Colonic mucosa (tissue), 4 donors: ENCODE data around the gene POU6F2. TPM values are rescaled to one million over a fixed set of nuclear protein-coding genes. Genes with fewer than 3 reads are reported as not detected.
"Not testable (repeated sequence)": the region's sequence is repeated elsewhere in the genome, so short reads cannot be mapped to it uniquely, and the experiment has no call there.

Experiments used
- DNase-seq: peaks from one replicate; pipeline ENCODE4 v3.0.0-alpha.2; 2020
- H3K27ac ChIP-seq: fragments of 200-600 bp; one replicate; pipeline ENCODE4 v1.8.0; 2021
- H3K27me3 ChIP-seq: fragments of 200-600 bp; one replicate; pipeline ENCODE4 v1.8.0; 2021
- H3K36me3 ChIP-seq: fragments of 200-600 bp; one replicate; pipeline ENCODE4 v1.8.0; 2021
- H3K4me1 ChIP-seq: fragments of 200-600 bp; one replicate; pipeline ENCODE4 v1.8.0; 2021; ENCODE audit warnings: mild to moderate bottlenecking
- H3K4me3 ChIP-seq: fragments of 200-600 bp; one replicate; pipeline ENCODE4 v1.8.0; 2021
- H3K9ac ChIP-seq, 2 donors: one replicate each; pipeline ENCODE4 v1.7.0; 2013; ENCODE audit warnings: control low read depth in 2 of 2, low read depth in 2 of 2, low read length in 2 of 2
- H3K9me3 ChIP-seq: fragments of 200-600 bp; one replicate; pipeline ENCODE4 v1.8.0; 2021
- intact Hi-C: fragments of 100-400 bp; cut with DNase I; formaldehyde crosslinking; loops from one replicate; pipeline ENCODE4 v1.14.1; 2022
- total RNA-seq, 2 donors: library from RNA; stranded (reverse); fragmentation: NEBNext Ultra II Directional in 1 of 2; extraction: Animal tissue kit (Norgen Biotek cat#: 25700) in 1 of 2; gene quantifications; one replicate each; pipeline ENCODE4 v1.2.1, GENCODE V29; 2021
- TF ChIP-seq, protein P1 (sequence below): fragments of 200-600 bp; IDR thresholded peaks from one replicate; pipeline ENCODE4 v1.8.0; 2022; ENCODE audit warnings: antibody characterized with exemption, mild to moderate bottlenecking
- donor health status: healthy.
- donor health status: DM: no; HTN: no; CAD: no.
- donor health status: DM: no; HTN: no; CAD: no.

POU6F2 gene
- total RNA-seq, 2 donors from 2014 or later, result 1.3 TPM; not detected in 1

- no peaks in the 10 kb centered on the region for H3K27me3 ChIP-seq
- no peak overlapping the region for H3K27ac ChIP-seq
- no peaks in the 10 kb centered on the region for H3K9me3 ChIP-seq
- H3K4me3 ChIP-seq, result no peak overlapping the region
- no peaks in the 10 kb centered on the region for H3K4me1 ChIP-seq
- intact Hi-C loops, result no loop called here
- H3K36me3 ChIP-seq, result no peaks in the 10 kb centered on the region
- TF ChIP-seq, protein P1, sequence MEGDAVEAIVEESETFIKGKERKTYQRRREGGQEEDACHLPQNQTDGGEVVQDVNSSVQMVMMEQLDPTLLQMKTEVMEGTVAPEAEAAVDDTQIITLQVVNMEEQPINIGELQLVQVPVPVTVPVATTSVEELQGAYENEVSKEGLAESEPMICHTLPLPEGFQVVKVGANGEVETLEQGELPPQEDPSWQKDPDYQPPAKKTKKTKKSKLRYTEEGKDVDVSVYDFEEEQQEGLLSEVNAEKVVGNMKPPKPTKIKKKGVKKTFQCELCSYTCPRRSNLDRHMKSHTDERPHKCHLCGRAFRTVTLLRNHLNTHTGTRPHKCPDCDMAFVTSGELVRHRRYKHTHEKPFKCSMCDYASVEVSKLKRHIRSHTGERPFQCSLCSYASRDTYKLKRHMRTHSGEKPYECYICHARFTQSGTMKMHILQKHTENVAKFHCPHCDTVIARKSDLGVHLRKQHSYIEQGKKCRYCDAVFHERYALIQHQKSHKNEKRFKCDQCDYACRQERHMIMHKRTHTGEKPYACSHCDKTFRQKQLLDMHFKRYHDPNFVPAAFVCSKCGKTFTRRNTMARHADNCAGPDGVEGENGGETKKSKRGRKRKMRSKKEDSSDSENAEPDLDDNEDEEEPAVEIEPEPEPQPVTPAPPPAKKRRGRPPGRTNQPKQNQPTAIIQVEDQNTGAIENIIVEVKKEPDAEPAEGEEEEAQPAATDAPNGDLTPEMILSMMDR, result no peak
- H3K9ac ChIP-seq, result no peak overlapping the region
- DNase-seq, result no peak
Observed at GRCh38 chr7:39184391-39184790, 206.7 kb downstream of the POU6F2 start.

DNA sequence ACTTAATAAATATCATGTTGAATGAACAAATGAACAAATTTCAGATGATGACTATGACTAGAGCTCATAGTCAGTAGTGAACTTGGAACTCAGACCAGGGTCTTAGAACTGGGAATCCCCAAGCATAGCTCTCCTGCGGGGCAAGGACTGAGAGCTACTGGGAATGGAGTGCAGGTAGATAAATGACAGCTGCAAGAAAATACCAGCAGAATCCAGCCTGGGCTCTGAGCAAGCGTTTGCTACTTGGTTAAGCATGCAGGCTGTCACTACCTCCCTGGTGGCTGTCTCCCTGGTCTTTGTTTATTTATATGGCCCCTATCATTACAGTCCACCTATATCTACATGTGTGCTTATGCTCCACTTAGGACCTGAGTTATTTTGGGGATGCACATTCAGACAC lies 208.4 kb downstream of the POU6F2 start:
- DNase-seq, result no peak
- Histone ChIP-seq H3K4me1 (no peaks in the 10 kb centered on the region), H3K36me3 (no peaks in the 10 kb centered on the region), H3K9ac (no peak overlapping the region), H3K27me3 (no peaks in the 10 kb centered on the region), H3K9me3 (no peaks in the 10 kb centered on the region), H3K27ac (no peak overlapping the region), H3K4me3 (no peak overlapping the region)
- intact Hi-C loops, result no loop called here
- TF ChIP-seq, protein P1, result no peak

DNA sequence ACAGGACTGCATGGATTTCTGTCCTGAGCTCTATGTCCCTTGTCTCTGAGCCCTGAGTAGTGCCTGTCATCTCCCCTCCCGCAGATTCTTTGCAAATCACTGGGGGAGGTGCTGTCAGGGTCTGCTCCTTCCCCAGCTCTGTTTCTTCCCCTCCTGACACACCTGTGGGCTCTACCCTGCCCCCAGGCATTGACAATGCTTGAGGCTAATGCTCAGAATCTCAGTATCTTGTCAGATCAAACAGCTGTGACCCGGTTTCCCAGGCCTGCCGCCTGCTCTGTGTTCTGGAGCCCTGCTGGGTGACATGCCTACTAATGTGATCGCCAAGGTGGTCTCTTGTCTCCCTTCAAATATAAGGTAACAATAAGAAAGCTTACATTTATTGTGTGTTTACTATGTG lies 209.0 kb downstream of the POU6F2 start:
- no peaks in the 10 kb centered on the region for H3K9me3 ChIP-seq
- H3K4me1 ChIP-seq, result no peaks in the 10 kb centered on the region
- no peak overlapping the region for H3K27ac ChIP-seq
- H3K36me3 ChIP-seq, result no peaks in the 10 kb centered on the region
- no peak overlapping the region for H3K9ac ChIP-seq
- TF ChIP-seq, protein P1, result no peak
- no peak for DNase-seq
- intact Hi-C loops, result no loop called here
- H3K4me3 ChIP-seq, result no peak overlapping the region
- no peaks in the 10 kb centered on the region for H3K27me3 ChIP-seq

DNA sequence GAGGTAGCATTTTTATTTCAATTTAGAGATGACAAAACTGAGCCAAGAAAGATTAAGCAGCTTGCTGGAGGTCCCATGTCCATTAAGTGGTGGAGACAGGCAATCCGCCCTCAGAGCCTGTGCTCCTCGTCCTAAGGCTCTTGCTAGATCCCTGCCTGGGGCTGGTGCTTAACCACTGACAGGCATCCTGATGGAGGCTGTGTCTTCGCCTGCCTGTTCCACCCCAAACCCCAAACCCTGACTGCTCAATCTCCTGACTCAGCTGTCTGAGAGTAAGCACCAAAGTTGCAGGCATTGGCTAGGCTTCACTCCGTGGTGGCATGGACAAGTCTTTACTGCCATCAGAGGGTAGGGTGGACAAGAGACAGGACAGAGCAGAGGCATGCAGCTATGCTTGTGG lies 209.4 kb downstream of the POU6F2 start:
- no peak overlapping the region for H3K27ac ChIP-seq
- H3K4me3 ChIP-seq, result no peak overlapping the region
- H3K27me3 ChIP-seq, result no peaks in the 10 kb centered on the region
- TF ChIP-seq, protein P1, result no peak
- no peak overlapping the region for H3K9ac ChIP-seq
- no peaks in the 10 kb centered on the region for H3K9me3 ChIP-seq
- intact Hi-C loops, result no loop called here
- H3K36me3 ChIP-seq, result no peaks in the 10 kb centered on the region
- no peaks in the 10 kb centered on the region for H3K4me1 ChIP-seq
- DNase-seq, result no peak

- no peaks in the 10 kb centered on the region for H3K36me3 ChIP-seq
- H3K27me3 ChIP-seq, result no peaks in the 10 kb centered on the region
- H3K9ac ChIP-seq, result no peak overlapping the region
- no peak overlapping the region for H3K4me3 ChIP-seq
- no peak for DNase-seq
- H3K9me3 ChIP-seq, result no peaks in the 10 kb centered on the region
- intact Hi-C loops, result no loop called here
- H3K27ac ChIP-seq, result no peak overlapping the region
- TF ChIP-seq, protein P1, result no peak
- H3K4me1 ChIP-seq, result no peaks in the 10 kb centered on the region
Observed at GRCh38 chr7:39192476-39192875, 214.8 kb downstream of the POU6F2 start.

DNA sequence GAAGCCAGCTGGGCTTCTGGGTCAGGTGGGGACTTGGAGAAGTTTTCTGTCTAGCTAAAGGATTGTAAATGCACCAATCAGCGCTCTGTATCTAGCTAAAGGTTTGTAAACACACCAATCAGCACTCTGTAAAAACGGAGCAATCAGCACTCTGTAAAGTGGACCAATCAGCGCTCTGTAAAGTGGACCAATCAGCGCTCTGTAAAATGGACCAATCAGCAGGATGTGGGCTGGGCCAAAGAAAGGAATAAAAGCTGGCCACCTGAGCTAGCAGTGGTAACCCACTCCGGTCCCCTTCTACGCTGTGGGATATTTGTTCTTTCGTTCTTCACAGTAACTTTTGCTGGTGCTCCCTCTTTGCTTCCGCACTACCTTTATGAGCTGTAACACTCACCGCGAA lies 216.7 kb downstream of the POU6F2 start:
- H3K4me3 ChIP-seq, H3K27ac ChIP-seq, H3K4me1 ChIP-seq, H3K27me3 ChIP-seq, H3K36me3 ChIP-seq, intact Hi-C loops, H3K9me3 ChIP-seq, H3K9ac ChIP-seq, DNase-seq: not testable (repeated sequence)
